HG03066 (cell line): ENCODE measurements around the gene TOGARAM2.
"Not testable (repeated sequence)": the region's sequence is repeated elsewhere in the genome, so short reads cannot be mapped to it uniquely, and the experiment has no call there.

Experiments used
- ATAC-seq: cut with Tn5 transposase; IDR thresholded peaks from one replicate; pipeline ENCODE4 v1.9.1; 2021; ENCODE audit warnings: low read depth; ENCODE audit not compliant: unreplicated experiment

TOGARAM2 gene

GRCh38 chr2:28976584-28976983 lies 4.5 kb upstream of the TOGARAM2 start:
- no peak for ATAC-seq

GRCh38 chr2:28977176-28977875 lies 3.8 kb upstream of the TOGARAM2 start:
- no peak for ATAC-seq

GRCh38 chr2:28978001-28978400 lies 3.1 kb upstream of the TOGARAM2 start:
- not testable (repeated sequence) for ATAC-seq

GRCh38 chr2:28978606-28979005 lies 2.5 kb upstream of the TOGARAM2 start:
- ATAC-seq, result no peak

- ATAC-seq, result no peak
Observed at GRCh38 chr2:28979041-28979440, 2.1 kb upstream of the TOGARAM2 start.

- no peak for ATAC-seq
Observed at GRCh38 chr2:28979576-28980366, 1.3 kb upstream of the TOGARAM2 start.

GRCh38 chr2:28980368-28981015 lies 606 bp upstream of the TOGARAM2 start:
- ATAC-seq, result no peak

GRCh38 chr2:28981620-28982376 lies 700 bp downstream of the TOGARAM2 start:
- ATAC-seq, result no peak

- ATAC-seq, result no peak
Observed at GRCh38 chr2:28982381-28982950, 1.4 kb downstream of the TOGARAM2 start.

- no peak for ATAC-seq
Observed at GRCh38 chr2:28986429-28986828, 5.3 kb downstream of the TOGARAM2 start.

GRCh38 chr2:28989973-28990372 lies 8.9 kb downstream of the TOGARAM2 start:
- no peak for ATAC-seq

- ATAC-seq, result no peak
Observed at GRCh38 chr2:28990445-28990844, 9.3 kb downstream of the TOGARAM2 start.

- no peak for ATAC-seq
Observed at GRCh38 chr2:28991021-28991420, 9.9 kb downstream of the TOGARAM2 start.

GRCh38 chr2:28991460-28991859 lies 10.4 kb downstream of the TOGARAM2 start:
- ATAC-seq, result no peak

- ATAC-seq, result no peak
Observed at GRCh38 chr2:28993206-28993960, 12.3 kb downstream of the TOGARAM2 start.

GRCh38 chr2:28994074-28994473 lies 13.0 kb downstream of the TOGARAM2 start:
- no peak for ATAC-seq

- ATAC-seq, result no peak
Observed at GRCh38 chr2:28994679-28995078, 13.6 kb downstream of the TOGARAM2 start.

GRCh38 chr2:28995765-28996750 lies 15.0 kb downstream of the TOGARAM2 start:
- ATAC-seq, result no peak
